Erythroblast (primary cell): Measurements from ENCODE around the gene BOK.

ENCODE experiments used
- GATA1 ChIP-seq: IDR thresholded peaks from 2 replicates; pipeline ENCODE4 v1.6.1; 2011; ENCODE audit warnings: low read depth, mild to moderate bottlenecking, control low read depth, low read length, moderate library complexity
- POLR2A ChIP-seq: IDR thresholded peaks from 2 replicates; pipeline ENCODE4 v1.6.1; 2011; ENCODE audit warnings: mild to moderate bottlenecking, low read length

DNA sequence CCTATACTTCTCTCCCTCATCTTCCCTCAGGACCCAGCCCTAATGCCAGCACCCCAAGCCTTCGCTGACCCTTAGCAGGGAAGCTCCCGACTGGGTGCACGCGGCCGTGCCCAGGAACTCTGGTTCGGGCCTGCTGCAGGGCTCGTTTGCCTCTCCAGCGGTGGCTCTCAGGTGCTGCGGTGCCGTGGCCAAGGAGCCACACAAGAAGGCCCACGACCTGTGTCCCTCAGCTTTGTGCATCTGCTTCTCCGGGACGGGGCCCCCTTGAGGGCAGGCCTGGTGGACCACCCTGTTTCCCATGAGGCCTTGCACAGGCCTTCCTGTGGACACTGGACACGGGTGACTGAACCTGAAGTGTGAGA is 17.7 kb downstream of the BOK start:
- TF ChIP-seq POLR2A (no peak), GATA1 (no peak)
